ENCODE measurements around the gene TCF7. TPM values are rescaled to one million over a fixed set of nuclear protein-coding genes. Genes with fewer than 3 reads are reported as not detected.

TCF7 gene
- polyA plus RNA-seq, 1 donor from 2014 or later, result 0.15 TPM

GRCh38 chr5:134119720-134120119, 5.2 kb downstream of the TCF7 start:
- TF ChIP-seq TAF1 (IDR thresholded peaks at IDR 0.05; ENCODE audit: low read depth) (no peak), RAD21 (conservative IDR thresholded peaks at IDR 0.05) (no peak), SMC3 (conservative IDR thresholded peaks at IDR 0.05; ENCODE audit: poor library complexity) (no peak), MXI1 (conservative IDR thresholded peaks at IDR 0.05; ENCODE audit: poor library complexity, severe bottlenecking) (no peak)
- no peaks in the 10 kb centered on the region for H3K9me3 ChIP-seq (ENCODE audit: low read length)
- H3K9me2 ChIP-seq (ENCODE audit: insufficient read depth, low read length), result no peaks in the 10 kb centered on the region
- H3K27me3 ChIP-seq (ENCODE audit: insufficient read depth, low read depth, low read length), result peaks cover 8% of the 10 kb centered on the region
- no peaks in the 10 kb centered on the region for H4K20me1 ChIP-seq (ENCODE audit: insufficient read depth)
- H3K4me2 ChIP-seq (ENCODE audit: low read length), result no peak overlapping the region
- H3K27ac ChIP-seq (ENCODE audit: low read length), result no peak overlapping the region
- H3K79me2 ChIP-seq (replicated peaks; ENCODE audit: insufficient read depth, low read length), result no peaks in the 10 kb centered on the region
- no peaks in the 10 kb centered on the region for H3F3A ChIP-seq (ENCODE audit: insufficient read depth, low read length, poor library complexity, severe bottlenecking)
- H3K9ac ChIP-seq (ENCODE audit: low read length), result no peak overlapping the region
- no peaks in the 10 kb centered on the region for H3K36me3 ChIP-seq (ENCODE audit: insufficient read depth, low read length)
- no peak overlapping the region for H3K4me3 ChIP-seq (ENCODE audit: low read length)
- no peak overlapping the region for H2AFZ ChIP-seq (ENCODE audit: low read depth, low read length)

GRCh38 chr5:134120386-134121138, 6.1 kb downstream of the TCF7 start:
- Histone ChIP-seq H2AFZ (ENCODE audit: low read depth, low read length) (no peak overlapping the region), H3K27ac (ENCODE audit: low read length) (no peak overlapping the region), H3K4me2 (ENCODE audit: low read length) (no peak overlapping the region), H3K79me2 (replicated peaks; ENCODE audit: insufficient read depth, low read length) (no peaks in the 10 kb centered on the region), H3K4me3 (ENCODE audit: low read length) (no peak overlapping the region), H3K9ac (ENCODE audit: low read length) (no peak overlapping the region), H3K9me2 (ENCODE audit: insufficient read depth, low read length) (no peaks in the 10 kb centered on the region), H3K27me3 (ENCODE audit: insufficient read depth, low read depth, low read length) (peaks cover 3% of the 10 kb centered on the region), H4K20me1 (ENCODE audit: insufficient read depth) (no peaks in the 10 kb centered on the region), H3K9me3 (ENCODE audit: low read length) (no peaks in the 10 kb centered on the region), H3K36me3 (ENCODE audit: insufficient read depth, low read length) (no peaks in the 10 kb centered on the region), H3F3A (ENCODE audit: insufficient read depth, low read length, poor library complexity, severe bottlenecking) (no peaks in the 10 kb centered on the region)
- TF ChIP-seq SMC3 (conservative IDR thresholded peaks at IDR 0.05; ENCODE audit: poor library complexity), result no peak
- TF ChIP-seq EZH2 (IDR thresholded peaks at IDR 0.05; ENCODE audit: borderline replicate concordance, insufficient read depth, low read length, poor library complexity, severe bottlenecking), result no peak
- no peak for TF ChIP-seq POLR2AphosphoS5 (IDR thresholded peaks at IDR 0.05)

GRCh38 chr5:134122530-134122929, 8.0 kb downstream of the TCF7 start:
- TF ChIP-seq RAD21 (conservative IDR thresholded peaks at IDR 0.05) (no peak), EP300 (conservative IDR thresholded peaks at IDR 0.05; ENCODE audit: poor library complexity, severe bottlenecking) (no peak), CTCF (IDR thresholded peaks at IDR 0.05; ENCODE audit: poor library complexity, severe bottlenecking) (no peak), MXI1 (conservative IDR thresholded peaks at IDR 0.05; ENCODE audit: poor library complexity, severe bottlenecking) (no peak), EZH2 (IDR thresholded peaks at IDR 0.05; ENCODE audit: borderline replicate concordance, insufficient read depth, low read length, poor library complexity, severe bottlenecking) (no peak), TAF1 (IDR thresholded peaks at IDR 0.05; ENCODE audit: low read depth) (no peak), SMC3 (conservative IDR thresholded peaks at IDR 0.05; ENCODE audit: poor library complexity) (no peak), REST (IDR thresholded peaks at IDR 0.05; ENCODE audit: borderline replicate concordance) (no peak), POLR2AphosphoS5 (IDR thresholded peaks at IDR 0.05) (no peak)
- Histone ChIP-seq H3K36me3 (ENCODE audit: insufficient read depth, low read length) (no peaks in the 10 kb centered on the region), H3K9ac (ENCODE audit: low read length) (no peak overlapping the region), H3K4me3 (ENCODE audit: low read length) (no peak overlapping the region), H4K20me1 (ENCODE audit: insufficient read depth) (no peaks in the 10 kb centered on the region), H3K27ac (ENCODE audit: low read length) (no peak overlapping the region), H3K79me2 (replicated peaks; ENCODE audit: insufficient read depth, low read length) (no peaks in the 10 kb centered on the region), H3K4me2 (ENCODE audit: low read length) (no peak overlapping the region), H2AFZ (ENCODE audit: low read depth, low read length) (no peak overlapping the region), H3K27me3 (ENCODE audit: insufficient read depth, low read depth, low read length) (no peaks in the 10 kb centered on the region), H3F3A (ENCODE audit: insufficient read depth, low read length, poor library complexity, severe bottlenecking) (no peaks in the 10 kb centered on the region), H3K9me2 (ENCODE audit: insufficient read depth, low read length) (no peaks in the 10 kb centered on the region), H3K9me3 (ENCODE audit: low read length) (no peaks in the 10 kb centered on the region)
